Uterus (tissue), 4 donors: ENCODE measurements around the gene MAP3K12. TPM values are rescaled to one million over a fixed set of nuclear protein-coding genes. Genes with fewer than 3 reads are reported as not detected.
A peak's percentile ranks its signal among the peaks of the same experiment; 100 is the strongest.

Experiments
- DNase-seq, 2 donors: peaks; one replicate each; pipeline ENCODE4 v3.0.0-alpha.2; 2019 to 2020
- H3K27ac ChIP-seq, 2 donors: fragments of 200-600 bp; sonication (generic); 1 replicate in 1 of 2; 2 replicates in 1 of 2; pipeline ENCODE4 v1.5.1; 2016 to 2018
- H3K27me3 ChIP-seq, 2 donors: fragments of 200-600 bp; sonication (generic); one replicate each; pipeline ENCODE4 v1.5.1; 2018 to 2019; ENCODE audit warnings: control low read depth in 1 of 2
- H3K36me3 ChIP-seq, 2 donors: fragments of 200-600 bp; sonication (generic); one replicate each; pipeline ENCODE4 v1.5.1; 2019; ENCODE audit warnings: control low read depth in 1 of 2
- H3K4me1 ChIP-seq, 2 donors: fragments of 200-600 bp; sonication (generic); one replicate each; pipeline ENCODE4 v1.5.1; 2018 to 2019; ENCODE audit warnings: control low read depth in 1 of 2
- H3K4me3 ChIP-seq, 2 donors: fragments of 200-600 bp; sonication (generic); 1 replicate in 1 of 2; 2 replicates in 1 of 2; pipeline ENCODE4 v1.5.1; 2018 to 2019; ENCODE audit warnings: mild to moderate bottlenecking in 1 of 2
- H3K9me3 ChIP-seq, 2 donors: fragments of 200-600 bp; sonication (generic); one replicate each; pipeline ENCODE4 v1.5.1; 2019; ENCODE audit warnings: control low read depth in 1 of 2
- POLR2A ChIP-seq, 2 donors: fragments of 450-650 bp; IDR thresholded peaks; one replicate each; pipeline ENCODE4 v1.6.1; 2016; ENCODE audit warnings: antibody characterized with exemption in 2 of 2, mild to moderate bottlenecking in 1 of 2, moderate library complexity in 1 of 2
- intact Hi-C: fragments of 100-400 bp; cut with DNase I; formaldehyde crosslinking; loops from one replicate; pipeline ENCODE4 v1.15.1; 2023; ENCODE audit warnings: low total_unique reads
- total RNA-seq, 4 donors: library from RNA; depleted of rRNA in 3 of 4; stranded (reverse); fragments of >200 nt in 3 of 4; gene quantifications; one replicate each; pipeline versions ENCODE4 v1.1.0 to v1.2.4, GENCODE V29; 2014 to 2023
- TF ChIP-seq, protein P1 (sequence below), 4 experiments: fragments of 200-600 bp in 2 of 4; fragments of 450-650 bp in 2 of 4; sonication (generic) in 2 of 4; IDR thresholded peaks; one replicate each; pipeline ENCODE4 v1.5.1; 2016 to 2019; ENCODE audit warnings: antibody characterized with exemption in 4 of 4, mild to moderate bottlenecking in 2 of 4, moderate library complexity in 1 of 4
- donor health status: DM: yes; HTN: yes; CAD: no.

MAP3K12 gene
- total RNA-seq, 4 donors from 2014 or later, result 13.8 to 65.8 (median 34.7) TPM

DNA sequence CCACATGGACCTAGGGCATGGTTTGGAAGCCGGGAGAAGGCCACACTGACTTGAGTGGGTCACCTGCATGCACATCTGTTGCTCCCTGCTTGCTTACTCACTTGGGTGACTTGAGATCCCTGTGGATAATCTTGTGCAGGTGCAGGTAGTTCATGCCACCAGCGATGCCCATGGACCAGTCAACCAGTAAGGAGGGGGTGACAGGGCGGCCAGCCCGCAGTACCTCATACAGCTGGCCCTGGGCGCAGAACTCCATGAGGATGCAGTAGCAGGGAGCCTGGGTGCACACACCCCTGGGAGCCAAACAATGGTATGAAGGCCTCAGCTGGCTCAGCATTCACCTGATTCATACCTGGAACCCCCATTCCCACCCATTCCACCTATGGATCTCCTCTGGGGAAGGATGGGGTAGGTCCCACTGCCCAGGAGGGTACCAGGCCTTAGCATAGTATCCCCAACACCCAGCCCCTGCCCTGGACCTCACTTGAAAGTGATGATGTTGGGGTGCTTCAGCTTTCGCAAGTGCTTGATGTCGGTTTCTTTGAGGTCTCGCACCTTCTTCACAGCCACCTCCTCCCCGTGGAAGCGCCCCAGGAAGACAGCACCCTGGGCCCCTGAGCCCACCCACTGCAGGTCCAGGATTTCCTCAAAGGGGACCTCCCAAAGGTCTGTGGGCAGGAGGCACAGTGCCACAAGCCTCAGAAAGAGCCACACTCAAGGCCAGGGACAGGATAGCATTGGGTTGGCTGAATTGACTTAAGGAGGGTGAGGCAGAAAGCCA is 13.1 kb downstream of the MAP3K12 start:
- intact Hi-C loops, result no loop called here
- no peaks in the 10 kb centered on the region for H3K27me3 ChIP-seq
- H3K27ac ChIP-seq, result no peak overlapping the region
- DNase-seq, result peak in 1 of 2 donors; percentile 24
- H3K36me3 ChIP-seq, result no peaks in the 10 kb centered on the region
- no peak overlapping the region for H3K4me3 ChIP-seq
- TF ChIP-seq, protein P1, sequence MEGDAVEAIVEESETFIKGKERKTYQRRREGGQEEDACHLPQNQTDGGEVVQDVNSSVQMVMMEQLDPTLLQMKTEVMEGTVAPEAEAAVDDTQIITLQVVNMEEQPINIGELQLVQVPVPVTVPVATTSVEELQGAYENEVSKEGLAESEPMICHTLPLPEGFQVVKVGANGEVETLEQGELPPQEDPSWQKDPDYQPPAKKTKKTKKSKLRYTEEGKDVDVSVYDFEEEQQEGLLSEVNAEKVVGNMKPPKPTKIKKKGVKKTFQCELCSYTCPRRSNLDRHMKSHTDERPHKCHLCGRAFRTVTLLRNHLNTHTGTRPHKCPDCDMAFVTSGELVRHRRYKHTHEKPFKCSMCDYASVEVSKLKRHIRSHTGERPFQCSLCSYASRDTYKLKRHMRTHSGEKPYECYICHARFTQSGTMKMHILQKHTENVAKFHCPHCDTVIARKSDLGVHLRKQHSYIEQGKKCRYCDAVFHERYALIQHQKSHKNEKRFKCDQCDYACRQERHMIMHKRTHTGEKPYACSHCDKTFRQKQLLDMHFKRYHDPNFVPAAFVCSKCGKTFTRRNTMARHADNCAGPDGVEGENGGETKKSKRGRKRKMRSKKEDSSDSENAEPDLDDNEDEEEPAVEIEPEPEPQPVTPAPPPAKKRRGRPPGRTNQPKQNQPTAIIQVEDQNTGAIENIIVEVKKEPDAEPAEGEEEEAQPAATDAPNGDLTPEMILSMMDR (IDR thresholded peaks at IDR 0.05), result no peak
- TF ChIP-seq POLR2A (IDR thresholded peaks at IDR 0.05), result no peak
- H3K4me1 ChIP-seq, result no peaks in the 10 kb centered on the region
- no peaks in the 10 kb centered on the region for H3K9me3 ChIP-seq

DNA sequence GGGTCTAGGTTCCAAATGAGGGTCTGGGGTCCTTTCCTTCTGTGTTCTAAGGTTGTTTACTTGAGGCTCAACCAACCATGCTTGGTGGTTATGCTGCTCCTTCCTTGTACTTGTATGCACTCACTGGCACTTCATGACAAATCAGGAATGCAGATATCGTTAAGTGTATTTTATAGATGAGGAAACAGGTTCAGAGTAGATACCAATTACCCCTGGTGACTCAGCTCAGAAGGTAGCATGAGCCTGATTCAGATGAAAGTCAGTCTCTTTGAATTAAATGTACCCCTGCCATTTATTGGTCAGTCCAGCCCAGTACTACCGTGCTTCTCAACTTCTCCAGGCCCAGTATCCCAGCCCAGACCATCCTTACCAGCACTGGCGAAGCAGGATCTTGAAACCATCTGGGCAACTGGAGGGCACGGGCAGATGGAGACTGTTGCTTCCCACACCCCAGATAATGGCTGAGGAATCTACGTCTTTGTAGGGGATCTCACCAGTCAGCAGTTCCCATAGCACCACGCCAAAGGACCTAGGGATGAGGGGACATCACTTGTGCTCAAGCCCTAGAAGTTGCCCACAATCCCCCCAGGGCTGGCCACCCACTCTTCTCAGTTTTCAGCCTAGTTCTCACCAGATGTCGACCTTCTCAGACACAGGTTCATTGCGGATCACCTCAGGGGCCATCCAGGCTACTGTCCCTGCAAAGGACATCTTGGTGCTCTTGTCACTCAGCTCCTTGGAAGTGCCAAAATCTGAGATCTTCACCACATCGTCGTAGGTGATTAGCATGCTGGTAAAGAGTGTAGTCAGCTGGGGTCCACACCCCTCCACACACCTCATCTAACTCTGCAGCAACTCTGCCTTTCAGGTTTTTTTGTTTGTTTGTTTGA is 14.3 kb downstream of the MAP3K12 start:
- Histone ChIP-seq H3K9me3 (no peaks in the 10 kb centered on the region), H3K27ac (no peak overlapping the region), H3K27me3 (no peaks in the 10 kb centered on the region), H3K4me1 (peaks cover 0 to 4% of the 10 kb centered on the region in 2 donors), H3K4me3 (no peak overlapping the region), H3K36me3 (no peaks in the 10 kb centered on the region)
- TF ChIP-seq POLR2A (IDR thresholded peaks at IDR 0.05), result no peak
- TF ChIP-seq, protein P1 (IDR thresholded peaks at IDR 0.05), result no peak
- no peak for DNase-seq
- intact Hi-C loops, result no loop called here

DNA sequence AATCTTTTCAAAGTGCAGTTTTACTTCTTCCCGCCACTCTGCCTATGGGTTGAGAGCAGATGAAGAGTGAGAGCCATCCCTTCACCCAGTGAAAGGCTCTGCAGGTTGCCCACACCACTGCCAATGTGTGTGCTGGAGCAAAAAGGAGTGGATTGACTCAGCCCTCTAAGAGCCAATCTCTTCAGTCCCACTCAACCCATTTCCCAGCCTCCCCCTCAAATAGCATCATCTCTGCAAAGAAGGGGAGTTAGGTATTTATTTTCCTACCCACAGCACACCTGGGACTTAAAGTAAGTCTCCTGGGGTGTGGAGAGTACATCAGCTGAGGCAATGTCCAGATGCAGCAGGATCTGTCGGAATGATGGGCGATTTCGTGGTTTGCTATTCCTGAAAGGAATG is 15.3 kb downstream of the MAP3K12 start:
- no peak for TF ChIP-seq POLR2A (IDR thresholded peaks at IDR 0.05)
- TF ChIP-seq, protein P1 (IDR thresholded peaks at IDR 0.05), result no peak
- Histone ChIP-seq H3K4me3 (no peak overlapping the region), H3K27ac (no peak overlapping the region), H3K4me1 (peaks cover 0 to 4% of the 10 kb centered on the region in 2 donors), H3K27me3 (no peaks in the 10 kb centered on the region), H3K36me3 (no peaks in the 10 kb centered on the region), H3K9me3 (no peaks in the 10 kb centered on the region)
- DNase-seq, result no peak
- intact Hi-C loops, result no loop called here

DNA sequence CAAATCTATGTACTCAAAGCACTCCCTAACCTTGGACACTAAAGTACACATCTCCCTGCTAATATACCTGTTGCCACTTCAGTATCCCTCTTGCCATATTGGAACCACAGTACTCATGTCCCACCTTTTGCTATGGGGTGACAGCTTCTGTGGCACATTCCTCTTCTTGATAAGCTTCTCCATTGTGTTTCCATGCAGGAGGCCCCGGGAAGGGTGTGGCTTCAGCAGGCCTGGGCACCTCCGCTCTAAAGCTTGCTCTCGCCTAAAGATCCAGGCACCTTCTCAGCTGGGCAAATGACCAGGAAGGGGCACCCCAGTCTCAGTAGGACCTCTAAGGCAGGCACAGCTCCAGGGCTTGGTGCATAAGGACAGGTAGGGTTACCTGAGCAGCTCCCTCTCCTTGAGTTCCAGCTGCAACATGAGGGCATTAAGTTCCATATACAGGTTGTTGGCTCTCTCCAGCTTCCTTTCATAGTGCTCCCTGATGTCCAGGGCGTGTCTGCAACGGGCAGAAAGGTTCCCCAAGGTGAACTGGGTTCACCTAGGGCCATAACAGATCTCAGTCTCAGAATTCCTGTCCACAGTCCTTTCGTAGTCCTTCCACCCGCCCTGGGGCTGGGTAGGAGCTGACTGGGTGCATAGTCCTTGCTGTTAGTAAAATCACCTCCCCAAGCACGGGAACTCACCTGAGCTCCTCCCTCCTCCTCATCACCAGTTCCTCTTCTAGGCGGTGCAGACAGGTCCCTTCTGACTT is 15.9 kb downstream of the MAP3K12 start:
- Histone ChIP-seq H3K27me3 (no peaks in the 10 kb centered on the region), H3K4me1 (peaks cover 0 to 4% of the 10 kb centered on the region in 2 donors), H3K4me3 (no peak overlapping the region), H3K9me3 (no peaks in the 10 kb centered on the region), H3K27ac (no peak overlapping the region), H3K36me3 (no peaks in the 10 kb centered on the region)
- peak in 1 of 2 donors; percentile 19 for DNase-seq
- intact Hi-C loops, result no loop called here
- TF ChIP-seq, protein P1 (IDR thresholded peaks at IDR 0.05), result no peak
- TF ChIP-seq POLR2A (IDR thresholded peaks at IDR 0.05), result no peak
